ENCODE results near the gene HTT. TPM values are rescaled to one million over a fixed set of nuclear protein-coding genes. Genes with fewer than 3 reads are reported as not detected.

The HTT gene
- total RNA-seq, 1 donor from 2014 or later: 38.5 TPM

DNA sequence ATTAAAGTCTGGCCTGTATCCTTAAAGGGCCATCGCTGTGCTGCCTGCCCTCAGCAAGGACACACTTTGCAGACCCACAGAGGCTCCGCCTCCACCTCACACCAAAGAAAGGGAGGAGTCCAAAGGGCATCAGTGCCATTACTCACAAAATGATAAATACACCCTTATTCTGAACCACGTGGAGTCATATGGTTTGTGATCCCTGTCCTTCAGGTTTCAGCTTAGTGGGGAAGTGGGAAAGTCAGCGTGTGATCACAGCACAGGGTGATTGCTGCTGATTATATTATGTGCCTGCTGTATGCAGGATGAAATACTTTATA lies 138.6 kb downstream of the HTT start:
- TF ChIP-seq, protein P1, sequence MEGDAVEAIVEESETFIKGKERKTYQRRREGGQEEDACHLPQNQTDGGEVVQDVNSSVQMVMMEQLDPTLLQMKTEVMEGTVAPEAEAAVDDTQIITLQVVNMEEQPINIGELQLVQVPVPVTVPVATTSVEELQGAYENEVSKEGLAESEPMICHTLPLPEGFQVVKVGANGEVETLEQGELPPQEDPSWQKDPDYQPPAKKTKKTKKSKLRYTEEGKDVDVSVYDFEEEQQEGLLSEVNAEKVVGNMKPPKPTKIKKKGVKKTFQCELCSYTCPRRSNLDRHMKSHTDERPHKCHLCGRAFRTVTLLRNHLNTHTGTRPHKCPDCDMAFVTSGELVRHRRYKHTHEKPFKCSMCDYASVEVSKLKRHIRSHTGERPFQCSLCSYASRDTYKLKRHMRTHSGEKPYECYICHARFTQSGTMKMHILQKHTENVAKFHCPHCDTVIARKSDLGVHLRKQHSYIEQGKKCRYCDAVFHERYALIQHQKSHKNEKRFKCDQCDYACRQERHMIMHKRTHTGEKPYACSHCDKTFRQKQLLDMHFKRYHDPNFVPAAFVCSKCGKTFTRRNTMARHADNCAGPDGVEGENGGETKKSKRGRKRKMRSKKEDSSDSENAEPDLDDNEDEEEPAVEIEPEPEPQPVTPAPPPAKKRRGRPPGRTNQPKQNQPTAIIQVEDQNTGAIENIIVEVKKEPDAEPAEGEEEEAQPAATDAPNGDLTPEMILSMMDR (IDR thresholded peaks at IDR 0.05): no peak
- Mint-ChIP-seq H3K27ac (ENCODE audit: unreplicated experiment) (no peak overlapping the region), H3K4me3 (ENCODE audit: unreplicated experiment) (no peak overlapping the region), H3K36me3 (ENCODE audit: low read depth) (peaks cover 47% of the 10 kb centered on the region), H3K9me3 (ENCODE audit: low read depth) (no peaks in the 10 kb centered on the region), H3K27me3 (ENCODE audit: low read depth) (no peaks in the 10 kb centered on the region), H3K4me1 (ENCODE audit: low read depth) (no peaks in the 10 kb centered on the region)
- peak; percentile 17 for DNase-seq (ENCODE audit: low spot score)

DNA sequence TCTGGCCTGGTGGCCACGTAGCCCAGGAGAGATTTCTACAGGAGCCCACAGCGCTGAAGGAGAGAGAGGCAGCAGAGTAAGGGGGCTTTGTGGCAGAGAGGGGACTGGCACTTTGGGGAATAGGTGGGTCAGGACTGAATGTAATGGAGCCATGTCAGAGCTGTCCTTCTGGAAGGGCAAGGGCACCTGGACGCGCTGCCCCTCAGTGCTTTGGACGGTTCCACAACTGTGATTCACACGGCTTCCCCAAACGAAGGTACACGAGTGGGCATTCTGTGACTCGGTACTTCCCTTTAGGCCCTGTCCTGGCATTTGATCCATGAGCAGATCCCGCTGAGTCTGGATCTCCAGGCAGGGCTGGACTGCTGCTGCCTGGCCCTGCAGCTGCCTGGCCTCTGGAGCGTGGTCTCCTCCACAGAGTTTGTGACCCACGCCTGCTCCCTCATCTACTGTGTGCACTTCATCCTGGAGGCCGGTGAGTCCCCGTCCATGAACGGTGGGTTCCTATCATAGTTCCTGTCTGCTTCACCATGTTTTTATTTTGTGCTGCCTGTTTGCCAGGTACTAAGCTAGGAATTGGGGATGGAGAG lies 139.3 kb downstream of the HTT start:
- TF ChIP-seq, protein P1 (IDR thresholded peaks at IDR 0.05): no peak
- no peaks in the 10 kb centered on the region for H3K27me3 Mint-ChIP-seq (ENCODE audit: low read depth)
- no peak overlapping the region for H3K27ac Mint-ChIP-seq (ENCODE audit: unreplicated experiment)
- H3K4me3 Mint-ChIP-seq (ENCODE audit: unreplicated experiment): no peak overlapping the region
- H3K36me3 Mint-ChIP-seq (ENCODE audit: low read depth): peaks cover 46% of the 10 kb centered on the region
- DNase-seq (ENCODE audit: low spot score): peak; percentile 51
- H3K4me1 Mint-ChIP-seq (ENCODE audit: low read depth): no peaks in the 10 kb centered on the region
- H3K9me3 Mint-ChIP-seq (ENCODE audit: low read depth): no peaks in the 10 kb centered on the region

DNA sequence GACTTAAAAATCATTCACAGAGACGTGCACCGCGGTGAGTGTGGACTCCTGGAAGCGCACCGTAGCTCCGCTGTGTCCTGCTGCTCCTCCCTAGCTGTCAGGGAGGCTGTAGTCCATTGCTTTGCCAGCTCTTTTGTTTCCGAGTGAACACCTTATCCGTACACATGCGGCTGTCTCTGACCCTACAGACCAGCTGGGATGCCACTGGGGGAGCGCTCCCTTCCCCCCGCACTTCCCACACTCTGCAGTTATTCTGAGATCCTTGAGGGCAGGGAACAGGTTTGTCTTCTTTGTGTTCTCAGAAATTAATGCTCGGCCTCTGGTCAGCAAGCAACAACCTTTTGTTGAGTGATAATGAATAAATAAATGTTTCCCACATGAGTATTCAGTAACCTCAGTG lies 140.8 kb downstream of the HTT start:
- H3K4me1 Mint-ChIP-seq (ENCODE audit: low read depth): no peaks in the 10 kb centered on the region
- no peak overlapping the region for H3K27ac Mint-ChIP-seq (ENCODE audit: unreplicated experiment)
- H3K9me3 Mint-ChIP-seq (ENCODE audit: low read depth): no peaks in the 10 kb centered on the region
- no peaks in the 10 kb centered on the region for H3K27me3 Mint-ChIP-seq (ENCODE audit: low read depth)
- H3K4me3 Mint-ChIP-seq (ENCODE audit: unreplicated experiment): no peak overlapping the region
- DNase-seq (ENCODE audit: low spot score): peak; percentile 43
- TF ChIP-seq, protein P1 (IDR thresholded peaks at IDR 0.05): no peak
- peaks cover 38% of the 10 kb centered on the region for H3K36me3 Mint-ChIP-seq (ENCODE audit: low read depth)

DNA sequence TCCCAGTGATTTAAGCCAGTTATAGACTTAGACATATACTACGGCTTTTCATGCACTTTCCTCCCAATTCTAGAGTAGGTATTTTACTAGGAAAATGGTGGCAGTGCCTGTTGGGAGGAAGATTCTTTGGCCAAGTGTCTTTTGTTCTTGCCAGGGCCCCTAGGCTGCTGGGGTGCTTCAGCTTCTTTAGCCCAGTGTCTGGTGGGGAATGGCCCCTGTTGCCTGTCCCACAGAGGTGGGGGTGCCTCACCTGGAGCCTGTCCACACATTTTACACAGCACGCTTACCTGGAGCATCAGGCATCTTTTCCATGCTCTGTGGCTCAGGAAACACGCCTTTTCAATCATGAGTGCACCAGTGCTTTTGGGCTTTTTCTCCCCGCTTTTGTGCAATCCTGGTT lies 141.3 kb downstream of the HTT start:
- no peak overlapping the region for H3K27ac Mint-ChIP-seq (ENCODE audit: unreplicated experiment)
- TF ChIP-seq, protein P1 (IDR thresholded peaks at IDR 0.05): no peak
- H3K4me1 Mint-ChIP-seq (ENCODE audit: low read depth): no peaks in the 10 kb centered on the region
- no peaks in the 10 kb centered on the region for H3K9me3 Mint-ChIP-seq (ENCODE audit: low read depth)
- H3K27me3 Mint-ChIP-seq (ENCODE audit: low read depth): no peaks in the 10 kb centered on the region
- DNase-seq (ENCODE audit: low spot score): peak; percentile 36
- peaks cover 38% of the 10 kb centered on the region for H3K36me3 Mint-ChIP-seq (ENCODE audit: low read depth)
- H3K4me3 Mint-ChIP-seq (ENCODE audit: unreplicated experiment): no peak overlapping the region

DNA sequence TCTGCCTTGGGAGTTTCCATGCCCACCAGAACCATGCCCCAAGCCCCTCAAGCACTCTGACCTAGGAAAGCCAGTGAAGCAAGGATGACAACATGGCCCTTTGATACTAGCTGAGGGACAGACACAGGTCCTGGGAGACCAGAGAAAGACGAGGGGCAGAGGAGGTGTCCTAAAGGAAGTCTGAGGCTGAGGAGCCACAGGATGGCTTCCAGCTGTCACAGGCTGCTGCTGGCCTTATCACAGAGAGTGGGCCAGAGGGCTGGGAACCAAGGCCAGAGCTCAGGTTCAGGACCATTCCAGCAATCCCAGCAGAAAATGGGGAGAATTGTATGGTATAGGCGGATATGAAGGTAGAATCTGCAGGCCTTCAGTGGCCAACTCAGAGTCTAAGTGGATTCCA lies 142.8 kb downstream of the HTT start:
- Mint-ChIP-seq H3K4me1 (ENCODE audit: low read depth) (no peaks in the 10 kb centered on the region), H3K27ac (ENCODE audit: unreplicated experiment) (no peak overlapping the region), H3K27me3 (ENCODE audit: low read depth) (no peaks in the 10 kb centered on the region), H3K9me3 (ENCODE audit: low read depth) (no peaks in the 10 kb centered on the region), H3K4me3 (ENCODE audit: unreplicated experiment) (no peak overlapping the region), H3K36me3 (ENCODE audit: low read depth) (peaks cover 48% of the 10 kb centered on the region)
- TF ChIP-seq, protein P1 (IDR thresholded peaks at IDR 0.05): no peak
- peak; percentile 40 for DNase-seq (ENCODE audit: low spot score)

Measured in chondrocyte (in vitro differentiated cells).